K562 (cell line): ENCODE results near the gene RNF215. TPM values are rescaled to one million over a fixed set of nuclear protein-coding genes. Genes with fewer than 3 reads are reported as not detected.
A peak's percentile ranks its signal among the peaks of the same experiment; 100 is the strongest.

Experiments
- ARHGAP35 ChIP-seq: fragments of 450-650 bp; IDR thresholded peaks from 2 replicates; pipeline ENCODE4 v1.6.1; 2018; ENCODE audit not compliant: partially characterized antibody
- CBX1 ChIP-seq: sonication (generic); IDR thresholded peaks from 2 replicates; pipeline ENCODE4 v1.6.1; 2016; ENCODE audit warnings: antibody characterized with exemption, low read depth, mild to moderate bottlenecking
- CC2D1A ChIP-seq: fragments of 450-650 bp; IDR thresholded peaks from 2 replicates; pipeline ENCODE4 v1.6.1; 2017; ENCODE audit warnings: mild to moderate bottlenecking
- DDX20 ChIP-seq: fragments of 450-650 bp; IDR thresholded peaks from 2 replicates; pipeline ENCODE4 v1.6.1; 2016; ENCODE audit warnings: missing genetic modification characterization, low read depth, mild to moderate bottlenecking, missing compliant biosample characterization, moderate library complexity
- DEAF1 ChIP-seq: fragments of 450-650 bp; formaldehyde crosslinking; IDR thresholded peaks from 2 replicates; pipeline ENCODE4 v1.4.0; 2020; ENCODE audit warnings: mild to moderate bottlenecking, moderate library complexity
- MYC ChIP-seq, 2 experiments: fragments of 250-450 bp in 1 of 2; sonication (Bioruptor Pico) in 1 of 2; IDR thresholded peaks; 2 replicates each; pipeline versions ENCODE4 v1.5.1 to v1.6.1; 2012 to 2021; ENCODE audit warnings: low read depth in 2 of 2, borderline replicate concordance in 1 of 2, improper control_type of control experiment in 1 of 2, low read length in 1 of 2, mild to moderate bottlenecking in 1 of 2, moderate library complexity in 1 of 2
- NR2F6 ChIP-seq: fragments of 450-650 bp; formaldehyde crosslinking; IDR thresholded peaks from 2 replicates; pipeline ENCODE4 v1.4.0; 2020; ENCODE audit warnings: mild to moderate bottlenecking
- RAD21 ChIP-seq, 2 experiments: fragments of 250-450 bp in 1 of 2; fragments of 450-650 bp in 1 of 2; sonication (Bioruptor Pico) in 1 of 2; formaldehyde crosslinking in 1 of 2; IDR thresholded peaks in 1 of 2; conservative IDR thresholded peaks in 1 of 2; 2 replicates each; pipeline versions ENCODE4 v1.4.0 to v1.8.0; 2020 to 2022; ENCODE audit warnings: mild to moderate bottlenecking in 2 of 2, moderate library complexity in 1 of 2
- SAFB2 ChIP-seq: fragments of 200-400 bp; formaldehyde crosslinking; IDR thresholded peaks from 2 replicates; pipeline ENCODE4 v1.6.1; 2018; ENCODE audit warnings: borderline replicate concordance, low read length, low read depth, moderate library complexity; ENCODE audit not compliant: severe bottlenecking
- SPI1 ChIP-seq: IDR thresholded peaks from 2 replicates; pipeline ENCODE4 v1.6.1; 2011; ENCODE audit warnings: low read depth, low read length, control low read depth, borderline replicate concordance
- STAT5A ChIP-seq: IDR thresholded peaks from 2 replicates; pipeline ENCODE4 v1.6.1; 2012; ENCODE audit warnings: low read length, inconsistent platforms, borderline replicate concordance
- TEAD2 ChIP-seq: fragments of 450-650 bp; IDR thresholded peaks from 2 replicates; pipeline ENCODE4 v1.6.1; 2016; ENCODE audit warnings: missing genetic modification characterization, control low read depth, missing compliant biosample characterization
- TRIM24 ChIP-seq, 2 experiments: fragments of 450-650 bp; IDR thresholded peaks; 2 replicates each; pipeline ENCODE4 v1.6.1; 2016
- ZEB2 ChIP-seq: fragments of 450-650 bp; IDR thresholded peaks from 2 replicates; pipeline ENCODE4 v1.6.1; 2016
- ZNF707 ChIP-seq: fragments of 250-450 bp; sonication (Bioruptor Pico); conservative IDR thresholded peaks from 2 replicates; pipeline ENCODE4 v1.8.0; 2022; ENCODE audit warnings: inconsistent platforms, mild to moderate bottlenecking, moderate library complexity
- polyA plus RNA-seq, 8 experiments: library from polyadenylated mRNA; depleted of rRNA in 4 of 8; stranded (reverse) in 5 of 8; unstranded in 3 of 8; fragments of >200 nt; fragmentation: Nextera tagmentation in 2 of 8; fragmentation: Illumina TruSeq in 1 of 8; extraction: Ambion mirVana in 2 of 8; extraction: Trizol in 1 of 8; gene quantifications; 2 replicates each; pipeline versions ENCODE4 v1.2.1 to v1.2.3, GENCODE V29; 2011 to 2014; ENCODE audit warnings: inconsistent platforms in 1 of 8, missing spikeins in 1 of 8
- total RNA-seq, 7 experiments: library from RNA; depleted of rRNA in 6 of 7; stranded (reverse); fragments of >200 nt in 6 of 7; fragmentation: Illumina TruSeq in 2 of 7; extraction: Trizol in 2 of 7; gene quantifications; 2 replicates each; pipeline versions ENCODE4 v1.2.1 to v1.2.3, GENCODE V29; 2011 to 2021; ENCODE audit warnings: low replicate concordance in 1 of 7
- TF ChIP-seq, protein P1 (sequence below), 2 experiments: fragments of 450-650 bp in 1 of 2; sonication (generic) in 1 of 2; formaldehyde crosslinking in 1 of 2; IDR thresholded peaks in 1 of 2; conservative IDR thresholded peaks in 1 of 2; 2 replicates each; pipeline versions ENCODE4 v1.6.1 to v1.8.1; 2016 to 2023; ENCODE audit warnings: mild to moderate bottlenecking in 2 of 2, moderate library complexity in 2 of 2, inconsistent platforms in 1 of 2, missing genetic modification reagents in 1 of 2
- TF ChIP-seq, protein P2 (sequence below), 3 experiments: IDR thresholded peaks in 2 of 3; conservative IDR thresholded peaks in 1 of 3; 2 replicates each; pipeline ENCODE4 v1.5.1; 2011 to 2012; ENCODE audit warnings: low read length in 3 of 3, mild to moderate bottlenecking in 3 of 3, control low read depth in 2 of 3, improper control_type of control experiment in 1 of 3, inconsistent platforms in 1 of 3, low read depth in 1 of 3, mixed read lengths in 1 of 3, moderate library complexity in 1 of 3; ENCODE audit not compliant: insufficient read depth in 2 of 3

Gene RNF215
- total and polyA plus RNA-seq, 9 of the 15 experiments (the other 6 are each of a cell fraction or from before 2014, with no cell fraction given), result 0.08 to 9.8 (median 2.7) TPM

DNA sequence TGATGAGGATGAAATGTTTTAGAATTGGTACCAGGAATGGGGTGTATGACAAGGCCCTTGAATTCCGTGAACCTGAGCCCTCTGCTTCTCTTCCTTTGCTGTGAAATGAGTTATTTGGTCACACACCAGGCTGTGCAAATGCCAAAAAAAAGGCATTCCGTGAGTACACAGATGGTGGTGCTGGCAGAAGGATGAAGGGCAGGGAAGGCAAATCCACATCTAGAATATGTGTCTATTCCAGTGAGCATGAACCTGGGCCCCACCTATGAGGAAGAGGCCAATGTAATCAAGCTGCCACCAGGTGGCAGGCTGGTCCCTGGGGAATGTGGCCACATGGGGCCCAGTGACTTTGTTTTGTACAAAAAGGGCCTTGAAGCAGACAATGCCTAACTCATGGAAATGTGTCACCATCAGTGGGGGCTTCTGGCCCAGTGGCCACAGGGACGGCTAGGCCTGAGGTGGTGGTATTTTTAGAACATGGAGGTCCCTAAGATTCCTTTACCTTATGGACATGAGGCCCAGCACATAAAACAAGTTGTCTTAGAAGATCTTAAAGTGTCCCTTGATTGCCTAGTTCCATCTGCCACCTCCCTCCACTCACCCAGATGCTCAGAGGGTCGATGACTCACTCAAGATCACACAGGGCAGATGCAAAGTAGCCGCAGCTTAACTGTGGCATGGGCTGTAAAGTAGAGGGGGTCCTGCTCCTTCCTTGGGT, 3.9 kb upstream of the RNF215 start (continued):
- TF ChIP-seq NR2F6, result no peak
- TF ChIP-seq, protein P1, sequence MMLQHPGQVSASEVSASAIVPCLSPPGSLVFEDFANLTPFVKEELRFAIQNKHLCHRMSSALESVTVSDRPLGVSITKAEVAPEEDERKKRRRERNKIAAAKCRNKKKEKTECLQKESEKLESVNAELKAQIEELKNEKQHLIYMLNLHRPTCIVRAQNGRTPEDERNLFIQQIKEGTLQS (IDR thresholded peaks at IDR 0.05), result peak; percentile 65
- TF ChIP-seq, protein P1 (CRISPR knock-in tag; conservative IDR thresholded peaks at IDR 0.05), result no peak
- TF ChIP-seq SPI1, result 0 out of 2 replicates have a peak, but pooled peaks have one; percentile 18
- TF ChIP-seq CBX1, result 0 out of 2 replicates have a peak, but pooled peaks have one; percentile 55
- TF ChIP-seq ZEB2, result 0 out of 2 replicates have a peak, but pooled peaks have one; percentile 28
- TF ChIP-seq DEAF1, result peak; percentile 71
- peak; percentile 65; the same call in 1 of the 2 replicates for TF ChIP-seq CC2D1A
- no peak for TF ChIP-seq SAFB2
- peak; percentile 99 for TF ChIP-seq ZNF707
- TF ChIP-seq ARHGAP35, result no peak
- TF ChIP-seq STAT5A, result no peak
- no peak for TF ChIP-seq DDX20 (tag)
- peak in 1 of 2 experiments; percentile 13; a peak in 1 of 4 replicates for TF ChIP-seq TRIM24 (IDR thresholded peaks at IDR 0.05)
- TF ChIP-seq TEAD2 (tag), result no peak
- TF ChIP-seq RAD21 (CRISPR knock-in tag; conservative IDR thresholded peaks at IDR 0.05 in 1 of 2, IDR thresholded peaks at IDR 0.05 in 1 of 2), result peak; percentile 75 to 91
- TF ChIP-seq, protein P2, sequence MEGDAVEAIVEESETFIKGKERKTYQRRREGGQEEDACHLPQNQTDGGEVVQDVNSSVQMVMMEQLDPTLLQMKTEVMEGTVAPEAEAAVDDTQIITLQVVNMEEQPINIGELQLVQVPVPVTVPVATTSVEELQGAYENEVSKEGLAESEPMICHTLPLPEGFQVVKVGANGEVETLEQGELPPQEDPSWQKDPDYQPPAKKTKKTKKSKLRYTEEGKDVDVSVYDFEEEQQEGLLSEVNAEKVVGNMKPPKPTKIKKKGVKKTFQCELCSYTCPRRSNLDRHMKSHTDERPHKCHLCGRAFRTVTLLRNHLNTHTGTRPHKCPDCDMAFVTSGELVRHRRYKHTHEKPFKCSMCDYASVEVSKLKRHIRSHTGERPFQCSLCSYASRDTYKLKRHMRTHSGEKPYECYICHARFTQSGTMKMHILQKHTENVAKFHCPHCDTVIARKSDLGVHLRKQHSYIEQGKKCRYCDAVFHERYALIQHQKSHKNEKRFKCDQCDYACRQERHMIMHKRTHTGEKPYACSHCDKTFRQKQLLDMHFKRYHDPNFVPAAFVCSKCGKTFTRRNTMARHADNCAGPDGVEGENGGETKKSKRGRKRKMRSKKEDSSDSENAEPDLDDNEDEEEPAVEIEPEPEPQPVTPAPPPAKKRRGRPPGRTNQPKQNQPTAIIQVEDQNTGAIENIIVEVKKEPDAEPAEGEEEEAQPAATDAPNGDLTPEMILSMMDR (IDR thresholded peaks at IDR 0.05 in 2 of 3, conservative IDR thresholded peaks at IDR 0.05 in 1 of 3; ENCODE audit: insufficient read depth in 2 of 3, low read depth in 1 of 3, low read length in 3 of 3), result peak; percentile 82 to 92 (median 85)
- peak; percentile 56 for TF ChIP-seq MYC (IDR thresholded peaks at IDR 0.05; ENCODE audit: low read depth, low read length)
- TF ChIP-seq MYC (CRISPR knock-in tag; IDR thresholded peaks at IDR 0.05; ENCODE audit: borderline replicate concordance, low read depth), result no peak
